ENCODE data around the gene SLC38A4.

Gene SLC38A4

GRCh38 chr12:46847001-46847400 lies 21.2 kb upstream of the SLC38A4 start:
- Histone ChIP-seq H3K4me3 (ENCODE audit: insufficient read depth, low read length, poor library complexity, severe bottlenecking) (no peak overlapping the region), H3K9me2 (replicated peaks; ENCODE audit: insufficient read depth, low read length) (no peaks in the 10 kb centered on the region), H3K4me2 (ENCODE audit: low read depth, low read length, poor library complexity, severe bottlenecking) (no peak overlapping the region), H3K9ac (ENCODE audit: low read length) (no peak overlapping the region), H3K9me3 (ENCODE audit: insufficient read depth, low read length) (no peaks in the 10 kb centered on the region), H3F3A (ENCODE audit: insufficient read depth) (no peaks in the 10 kb centered on the region), H3K27ac (ENCODE audit: low read depth, low read length) (no peak overlapping the region), H3K79me2 (ENCODE audit: insufficient read depth, low read length) (no peaks in the 10 kb centered on the region), H4K20me1 (ENCODE audit: low read depth, low read length) (no peaks in the 10 kb centered on the region), H2AFZ (ENCODE audit: low read depth, low read length, severe bottlenecking) (no peak overlapping the region), H3K27me3 (ENCODE audit: low read length) (no peaks in the 10 kb centered on the region), H3K36me3 (ENCODE audit: low read length) (no peaks in the 10 kb centered on the region)
- no peak for TF ChIP-seq CTCF (IDR thresholded peaks at IDR 0.05; ENCODE audit: insufficient read depth, low read length, poor library complexity, severe bottlenecking)
- TF ChIP-seq EZH2phosphoT487 (conservative IDR thresholded peaks at IDR 0.05; ENCODE audit: low read length): no peak

- TF ChIP-seq EZH2phosphoT487 (conservative IDR thresholded peaks at IDR 0.05; ENCODE audit: low read length): no peak
- no peak for TF ChIP-seq CTCF (IDR thresholded peaks at IDR 0.05; ENCODE audit: insufficient read depth, low read length, poor library complexity, severe bottlenecking)
- Histone ChIP-seq H3K27me3 (ENCODE audit: low read length) (no peaks in the 10 kb centered on the region), H3K36me3 (ENCODE audit: low read length) (no peaks in the 10 kb centered on the region), H3K79me2 (ENCODE audit: insufficient read depth, low read length) (no peaks in the 10 kb centered on the region), H3K27ac (ENCODE audit: low read depth, low read length) (no peak overlapping the region), H3K4me2 (ENCODE audit: low read depth, low read length, poor library complexity, severe bottlenecking) (no peak overlapping the region), H3F3A (ENCODE audit: insufficient read depth) (no peaks in the 10 kb centered on the region), H3K9me3 (ENCODE audit: insufficient read depth, low read length) (no peaks in the 10 kb centered on the region), H3K9ac (ENCODE audit: low read length) (no peak overlapping the region), H3K4me3 (ENCODE audit: insufficient read depth, low read length, poor library complexity, severe bottlenecking) (no peak overlapping the region), H4K20me1 (ENCODE audit: low read depth, low read length) (no peaks in the 10 kb centered on the region), H2AFZ (ENCODE audit: low read depth, low read length, severe bottlenecking) (no peak overlapping the region), H3K9me2 (replicated peaks; ENCODE audit: insufficient read depth, low read length) (no peaks in the 10 kb centered on the region)
Observed at GRCh38 chr12:46843811-46844210, 18.0 kb upstream of the SLC38A4 start.

GRCh38 chr12:46841891-46842290 lies 16.1 kb upstream of the SLC38A4 start:
- H2AFZ ChIP-seq (ENCODE audit: low read depth, low read length, severe bottlenecking): no peak overlapping the region
- no peak overlapping the region for H3K27ac ChIP-seq (ENCODE audit: low read depth, low read length)
- no peak overlapping the region for H3K4me2 ChIP-seq (ENCODE audit: low read depth, low read length, poor library complexity, severe bottlenecking)
- no peaks in the 10 kb centered on the region for H3K9me2 ChIP-seq (replicated peaks; ENCODE audit: insufficient read depth, low read length)
- H3F3A ChIP-seq (ENCODE audit: insufficient read depth): no peaks in the 10 kb centered on the region
- H3K27me3 ChIP-seq (ENCODE audit: low read length): no peaks in the 10 kb centered on the region
- H4K20me1 ChIP-seq (ENCODE audit: low read depth, low read length): no peaks in the 10 kb centered on the region
- H3K4me3 ChIP-seq (ENCODE audit: insufficient read depth, low read length, poor library complexity, severe bottlenecking): no peak overlapping the region
- no peak overlapping the region for H3K9ac ChIP-seq (ENCODE audit: low read length)
- H3K36me3 ChIP-seq (ENCODE audit: low read length): no peaks in the 10 kb centered on the region
- no peak for TF ChIP-seq EZH2phosphoT487 (conservative IDR thresholded peaks at IDR 0.05; ENCODE audit: low read length)
- TF ChIP-seq CTCF (IDR thresholded peaks at IDR 0.05; ENCODE audit: insufficient read depth, low read length, poor library complexity, severe bottlenecking): no peak
- no peaks in the 10 kb centered on the region for H3K9me3 ChIP-seq (ENCODE audit: insufficient read depth, low read length)
- no peaks in the 10 kb centered on the region for H3K79me2 ChIP-seq (ENCODE audit: insufficient read depth, low read length)
